GM12891 (cell line): ENCODE results near the gene CA5A.

Experiments
- PAX5 ChIP-seq: IDR thresholded peaks from 2 replicates; pipeline ENCODE4 v1.6.1; 2011; ENCODE audit warnings: low read length, moderate library complexity, mild to moderate bottlenecking; ENCODE audit not compliant: insufficient read depth, severe bottlenecking
- POLR2A ChIP-seq: IDR thresholded peaks from 2 replicates; pipeline ENCODE4 v1.6.1; 2011; ENCODE audit warnings: low read depth, low read length, control low read depth
- POLR2AphosphoS5 ChIP-seq: IDR thresholded peaks from 2 replicates; pipeline ENCODE4 v1.6.1; 2011; ENCODE audit warnings: low read depth, low read length, control low read depth
- POU2F2 ChIP-seq: IDR thresholded peaks from 2 replicates; pipeline ENCODE4 v1.6.1; 2011; ENCODE audit warnings: low read depth, mild to moderate bottlenecking, control low read depth, low read length, moderate library complexity
- SPI1 ChIP-seq: IDR thresholded peaks from 2 replicates; pipeline ENCODE4 v1.6.1; 2011; ENCODE audit warnings: low read depth, low read length, control low read depth
- TAF1 ChIP-seq: IDR thresholded peaks from 2 replicates; pipeline ENCODE4 v1.6.1; 2011; ENCODE audit warnings: low read depth, low read length, control low read depth

GRCh38 chr16:87891764-87892163, 44.6 kb downstream of the CA5A start:
- TF ChIP-seq POLR2A (no peak), POLR2AphosphoS5 (no peak), TAF1 (no peak), POU2F2 (no peak), SPI1 (no peak), PAX5 (no peak)
